Measurements from ENCODE around the gene PRDX5. TPM values are rescaled to one million over a fixed set of nuclear protein-coding genes. Genes with fewer than 3 reads are reported as not detected.

The PRDX5 gene
- total and polyA plus RNA-seq, 5 donors = 258 to 683 (median 324) TPM

Small RNA genes lying within 50 kb of the gene (microRNA-seq; reads per million reads assigned to microRNA genes)
- 0 to 0.84 reads per million in 2 donors for gene MIR1237
- 0.42 to 1.6 reads per million in 2 donors for gene MIR7155

Other genes with a start within 250 kb of the PRDX5 start
- 10 to 100 TPM; 40.4 to 62.2 (median 52.6) TPM for gene MACROD1, start 152.0 kb upstream of the PRDX5 start, total RNA-seq
- 63.8 TPM for gene MACROD1, start 152.0 kb upstream of the PRDX5 start, polyA plus RNA-seq
- gene STIP1, start 131.9 kb upstream of the PRDX5 start, total RNA-seq = 100 to 1,000 TPM in 2 of 4 donors, 10 to 100 TPM in 2; 93.0 to 170 (median 122) TPM
- 99.7 TPM for gene STIP1, start 131.9 kb upstream of the PRDX5 start, polyA plus RNA-seq
- gene FERMT3, start 111.4 kb upstream of the PRDX5 start, total RNA-seq = 10 to 100 TPM in 3 of 4 donors, 1 to 10 TPM in 1; 5.9 to 17.5 (median 12.3) TPM
- 5.2 TPM for gene FERMT3, start 111.4 kb upstream of the PRDX5 start, polyA plus RNA-seq
- 10 to 100 TPM; 55.3 to 78.1 (median 67.4) TPM for gene TRPT1, start 91.9 kb upstream of the PRDX5 start, total RNA-seq
- 95.4 TPM for gene TRPT1, start 91.9 kb upstream of the PRDX5 start, polyA plus RNA-seq
- gene NUDT22, start 91.8 kb upstream of the PRDX5 start, total RNA-seq = 10 to 100 TPM; 71.7 to 82.1 (median 78.1) TPM
- 65.7 TPM for gene NUDT22, start 91.8 kb upstream of the PRDX5 start, polyA plus RNA-seq
- 10 to 100 TPM; 46.3 to 61.0 (median 49.5) TPM for gene DNAJC4, start 87.6 kb upstream of the PRDX5 start, total RNA-seq
- 95.7 TPM for gene DNAJC4, start 87.6 kb upstream of the PRDX5 start, polyA plus RNA-seq
- 100 to 1,000 TPM; 290 to 377 (median 344) TPM for gene VEGFB, start 83.5 kb upstream of the PRDX5 start, total RNA-seq
- gene VEGFB, start 83.5 kb upstream of the PRDX5 start, polyA plus RNA-seq = 340 TPM
- 10 to 100 TPM; 33.5 to 70.3 (median 64.4) TPM for gene FKBP2, start 77.0 kb upstream of the PRDX5 start, total RNA-seq
- gene FKBP2, start 77.0 kb upstream of the PRDX5 start, polyA plus RNA-seq = 173 TPM
- gene PPP1R14B, start 71.2 kb upstream of the PRDX5 start, total RNA-seq = 100 to 1,000 TPM in 2 of 4 donors, 10 to 100 TPM in 2; 75.3 to 146 (median 105) TPM
- 99.9 TPM for gene PPP1R14B, start 71.2 kb upstream of the PRDX5 start, polyA plus RNA-seq
- gene PLCB3, start 66.6 kb upstream of the PRDX5 start, total RNA-seq = 10 to 100 TPM; 10.9 to 14.2 (median 13.7) TPM
- 7.9 TPM for gene PLCB3, start 66.6 kb upstream of the PRDX5 start, polyA plus RNA-seq
- gene BAD, start 33.5 kb upstream of the PRDX5 start, total RNA-seq = 100 to 1,000 TPM in 3 of 4 donors, 10 to 100 TPM in 1; 87.5 to 135 (median 111) TPM
- gene BAD, start 33.5 kb upstream of the PRDX5 start, polyA plus RNA-seq = 164 TPM
- 10 to 100 TPM; 31.3 to 41.7 (median 38.5) TPM for gene GPR137, start 32.3 kb upstream of the PRDX5 start, total RNA-seq
- gene GPR137, start 32.3 kb upstream of the PRDX5 start, polyA plus RNA-seq = 35.2 TPM
- gene KCNK4, start 26.8 kb upstream of the PRDX5 start, total RNA-seq = not detected
- gene KCNK4, start 26.8 kb upstream of the PRDX5 start, polyA plus RNA-seq = 0.05 TPM
- not detected for gene CATSPERZ, start 17.8 kb upstream of the PRDX5 start, total RNA-seq
- gene CATSPERZ, start 17.8 kb upstream of the PRDX5 start, polyA plus RNA-seq = 0.14 TPM
- 100 to 1,000 TPM; 132 to 171 (median 141) TPM for gene ESRRA, start 12.6 kb upstream of the PRDX5 start, total RNA-seq
- 199 TPM for gene ESRRA, start 12.6 kb upstream of the PRDX5 start, polyA plus RNA-seq
- 100 to 1,000 TPM in 3 of 4 donors, 10 to 100 TPM in 1; 91.7 to 103 (median 102) TPM for gene TRMT112, start 562 bp upstream of the PRDX5 start, total RNA-seq
- gene TRMT112, start 562 bp upstream of the PRDX5 start, polyA plus RNA-seq = 144 TPM
- gene CCDC88B, start 22.1 kb downstream of the PRDX5 start, total RNA-seq = 10 to 100 TPM in 3 of 4 donors, 1 to 10 TPM in 1; 5.9 to 14.4 (median 11.6) TPM
- 25.1 TPM for gene CCDC88B, start 22.1 kb downstream of the PRDX5 start, polyA plus RNA-seq
- 10 to 100 TPM; 17.0 to 17.6 (median 17.1) TPM for gene RPS6KA4, start 41.0 kb downstream of the PRDX5 start, total RNA-seq
- 12.8 TPM for gene RPS6KA4, start 41.0 kb downstream of the PRDX5 start, polyA plus RNA-seq
- not detected for gene SLC22A11, start 237.8 kb downstream of the PRDX5 start, total RNA-seq
- gene SLC22A11, start 237.8 kb downstream of the PRDX5 start, polyA plus RNA-seq = not detected